NCI-H748 (cell line): ENCODE data around the gene CYP4F11.
"Not testable (repeated sequence)": the region's sequence is repeated elsewhere in the genome, so short reads cannot be mapped to it uniquely, and the experiment has no call there.

Source experiments
- DNase-seq: peaks from one replicate; lab custom pipeline; 2025; ENCODE audit not compliant: unreplicated experiment; lab: John Stamatoyannopoulos, UW

Gene CYP4F11

GRCh38 chr19:15934332-15935078 lies at the start of gene CYP4F11:
TSS of gene CYP4F11 (minus strand) at chr19:15934529. CDS start at chr19:15934408, 121 bp downstream.
- DNase-seq, result no peak

DNA sequence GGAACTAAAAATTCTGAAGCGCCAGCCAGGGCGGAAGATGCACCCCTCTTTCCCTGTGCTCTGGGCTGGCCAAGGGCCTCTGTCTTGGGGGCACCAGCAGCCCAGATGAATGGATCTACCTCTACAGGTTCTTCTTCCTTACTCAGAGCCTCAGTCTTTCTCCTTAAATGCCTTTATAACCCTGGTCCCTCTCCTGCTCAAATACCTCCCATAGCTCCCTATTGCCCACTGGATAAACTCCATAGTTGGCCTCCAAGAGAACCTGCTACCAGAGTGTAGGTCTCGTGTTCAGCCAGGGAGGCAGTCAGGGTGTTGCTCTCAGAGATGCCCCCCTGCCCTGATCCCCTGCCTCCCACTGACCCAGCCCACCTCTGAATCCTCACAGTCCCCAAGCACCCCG lies 45.0 kb upstream of the CYP4F11 start:
- no peak for DNase-seq

GRCh38 chr19:15977690-15978089 lies 43.4 kb upstream of the CYP4F11 start:
- DNase-seq, result no peak

- DNase-seq, result no peak
Measured at GRCh38 chr19:15976836-15977689, 42.7 kb upstream of the CYP4F11 start.

GRCh38 chr19:15974856-15975255 lies 40.5 kb upstream of the CYP4F11 start:
- no peak for DNase-seq

DNA sequence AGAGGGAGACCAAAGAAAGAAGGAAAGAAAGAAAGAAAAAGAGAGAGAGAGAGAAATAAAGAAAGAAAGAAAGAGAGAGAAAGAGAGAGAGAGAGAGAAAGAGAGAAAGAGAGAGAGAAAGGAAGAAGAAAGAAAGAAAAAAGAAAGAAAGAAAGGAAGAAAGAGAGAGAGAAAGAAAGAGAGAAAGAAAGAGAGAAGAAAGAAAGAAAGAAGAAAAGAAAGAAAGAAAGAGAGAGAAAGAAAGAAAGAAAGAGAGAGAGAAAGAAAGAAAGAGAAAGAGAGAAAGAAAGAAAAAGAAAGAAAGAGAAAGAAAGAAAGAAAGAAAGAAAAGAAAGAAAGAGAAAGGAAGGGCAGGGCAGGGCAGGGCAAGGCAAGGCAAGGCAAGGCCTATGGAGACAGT lies 37.7 kb upstream of the CYP4F11 start:
- DNase-seq, result not testable (repeated sequence)

DNA sequence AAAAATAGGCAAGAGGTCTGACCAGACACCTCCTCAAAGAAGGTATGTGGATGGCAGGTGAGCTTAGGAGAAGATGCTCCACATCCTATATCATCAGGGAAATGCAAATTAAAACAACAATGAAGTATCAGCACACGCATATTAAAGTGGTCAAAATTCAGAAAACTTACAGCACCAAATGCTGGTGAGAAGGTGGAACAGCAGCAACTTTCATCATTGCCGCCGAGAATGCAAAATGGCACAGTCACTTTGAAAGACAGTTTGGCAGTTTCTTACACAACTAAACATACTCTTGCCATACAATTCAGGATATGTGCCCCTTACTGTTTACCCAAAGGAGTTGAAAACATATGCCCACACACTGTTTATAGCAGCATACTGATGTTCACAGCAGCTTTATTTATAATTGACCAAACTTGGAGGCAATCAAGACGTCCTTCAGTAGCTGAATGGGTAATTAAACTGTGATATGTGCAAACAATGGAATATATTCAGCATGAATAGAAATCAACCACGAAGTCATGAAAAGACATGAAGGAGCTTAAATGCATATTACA lies 37.0 kb upstream of the CYP4F11 start:
- no peak for DNase-seq

GRCh38 chr19:15964231-15964630 lies 29.9 kb upstream of the CYP4F11 start:
- DNase-seq, result no peak

GRCh38 chr19:15962319-15962718 lies 28.0 kb upstream of the CYP4F11 start:
- no peak for DNase-seq

GRCh38 chr19:15954820-15955219 lies 20.5 kb upstream of the CYP4F11 start:
- DNase-seq, result no peak

GRCh38 chr19:15948223-15949058 lies 14.1 kb upstream of the CYP4F11 start, which contains the start of gene OR10H4:
TSS of gene OR10H4 (plus strand) at chr19:15949008. CDS start at chr19:15949008, 0 bp downstream.
- no peak for DNase-seq

- DNase-seq, result no peak
Measured at GRCh38 chr19:15945301-15945700, 11.0 kb upstream of the CYP4F11 start.

- no peak for DNase-seq
Measured at GRCh38 chr19:15944401-15944800, 10.1 kb upstream of the CYP4F11 start.

DNA sequence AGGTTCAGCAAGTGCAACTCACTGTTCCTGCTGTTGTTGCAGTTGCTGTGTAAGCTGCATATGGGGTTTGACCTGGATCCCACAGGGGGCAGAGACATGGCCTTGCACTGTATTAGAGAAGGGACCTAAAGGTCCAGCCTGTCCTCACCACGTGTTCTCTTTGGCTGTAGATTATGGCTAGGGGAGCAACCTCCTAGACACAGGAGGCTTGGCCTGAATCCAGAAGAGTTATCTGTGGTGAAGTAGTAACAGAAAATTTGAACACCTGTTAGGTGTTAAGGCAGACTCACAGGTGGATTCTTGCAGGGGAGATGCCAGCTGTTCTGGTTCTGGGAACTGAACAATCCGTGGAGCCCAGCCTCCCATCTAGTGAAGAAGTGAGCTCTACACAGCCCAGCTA lies 3.4 kb upstream of the CYP4F11 start:
- DNase-seq, result no peak

DNA sequence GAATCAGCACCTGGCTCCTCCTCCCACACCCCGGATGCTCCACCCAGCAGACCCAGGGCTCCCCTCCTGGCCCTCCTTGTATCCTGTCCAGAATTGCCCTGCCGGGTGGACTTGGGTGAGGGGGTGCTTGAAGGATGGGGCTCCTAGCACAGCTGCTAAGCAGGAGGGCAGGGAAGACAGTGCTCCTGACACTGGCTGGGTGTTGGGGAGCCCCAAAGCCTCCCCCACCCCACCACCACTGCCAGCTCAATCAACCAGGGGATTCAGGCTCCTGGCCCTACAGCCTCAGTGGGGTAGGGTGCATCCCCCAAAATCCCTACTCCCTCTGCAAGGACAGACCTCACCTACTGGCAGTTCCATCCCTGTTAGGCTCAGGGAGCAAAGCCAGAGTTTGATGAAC lies 2.6 kb upstream of the CYP4F11 start:
- DNase-seq, result no peak

GRCh38 chr19:15936173-15936572 lies 1.8 kb upstream of the CYP4F11 start:
- DNase-seq, result no peak

DNA sequence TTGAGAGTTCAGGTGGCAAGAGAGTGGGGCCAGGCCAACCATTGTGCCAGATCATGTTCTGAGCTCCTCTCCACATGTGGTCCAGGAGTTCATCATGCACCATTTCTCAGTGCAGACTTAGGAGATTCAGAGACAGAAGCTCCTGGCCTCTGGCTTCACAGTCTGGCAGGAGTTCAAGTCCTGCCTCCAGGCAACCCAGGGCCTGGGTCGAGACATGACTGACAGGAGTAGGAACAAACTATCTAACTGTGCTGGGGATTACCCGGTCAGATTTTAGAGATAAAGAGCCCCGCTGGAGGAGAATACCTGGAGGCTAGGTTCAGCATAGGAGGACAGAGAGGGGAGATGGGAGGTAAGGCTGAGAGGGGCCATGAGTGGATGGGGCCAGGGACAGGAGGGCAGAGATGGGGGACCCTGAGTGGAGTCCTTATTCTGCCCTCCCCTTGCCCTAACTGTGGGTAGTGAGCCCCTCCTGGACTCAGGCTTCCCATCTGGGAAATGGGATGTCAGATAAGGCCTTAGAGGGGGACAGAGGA lies 906 bp upstream of the CYP4F11 start:
- DNase-seq, result no peak

DNA sequence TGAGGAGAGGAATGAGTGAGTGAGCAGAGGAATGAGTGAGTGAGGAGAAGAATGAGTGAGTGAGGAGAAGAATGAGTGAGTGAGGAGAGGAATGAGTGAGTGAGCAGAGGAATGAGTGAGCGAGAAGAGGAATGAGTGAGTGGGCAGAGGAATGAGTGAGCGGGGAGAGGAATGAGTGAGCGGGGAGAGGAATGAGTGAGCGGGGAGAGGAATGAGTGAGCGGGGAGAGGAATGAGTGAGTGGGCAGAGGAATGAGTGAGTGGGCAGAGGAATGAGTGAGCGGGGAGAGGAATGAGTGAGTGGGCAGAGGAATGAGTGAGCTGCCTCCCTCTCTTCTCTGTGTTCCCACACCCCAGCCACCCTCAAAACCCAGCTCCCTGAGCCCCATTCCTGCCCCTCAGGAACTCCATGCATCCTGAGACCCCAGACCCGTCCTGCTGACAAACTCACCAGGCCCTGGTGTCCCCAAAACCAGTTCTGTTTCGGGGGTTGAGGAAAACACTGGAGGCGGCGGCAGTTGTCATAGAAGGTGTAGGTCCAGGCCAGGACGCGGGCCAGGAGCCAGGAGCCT lies 483 bp downstream of the CYP4F11 start:
- not testable (repeated sequence) for DNase-seq

- DNase-seq, result no peak
Measured at GRCh38 chr19:15928321-15928720, 6.0 kb downstream of the CYP4F11 start.

- no peak for DNase-seq
Measured at GRCh38 chr19:15926484-15926883, 7.8 kb downstream of the CYP4F11 start.
